RWPE1 (cell line): Measurements from ENCODE around the gene DNAJC4.

Experiments used
- CTCF ChIA-PET: fragments of 350-600 bp; sonication (Branson Sonifier 250); formaldehyde crosslinking; extraction: SDS; loops from one replicate; lab custom pipeline; 2021; lab: Yijun Ruan, JAX
- POLR2A ChIA-PET: fragments of 400-600 bp; formaldehyde crosslinking; extraction: SDS; loops from one replicate; lab custom pipeline; 2020; ENCODE audit warnings: antibody characterized with exemption; ENCODE audit not compliant: low non-redundant PET; lab: Yijun Ruan, JAX
- DNase-seq: peaks from one replicate; pipeline ENCODE4 v3.0.0; 2012; ENCODE audit warnings: low spot score
- H3K27ac ChIP-seq: fragments of 450-650 bp; 2 replicates; pipeline ENCODE4 v1.5.1; 2017
- CTCF ChIP-seq: fragments of 450-650 bp; conservative IDR thresholded peaks from 2 replicates; pipeline ENCODE4 v1.5.1; 2017; ENCODE audit warnings: low read depth, mild to moderate bottlenecking

The DNAJC4 gene

GRCh38 chr11:64230171-64230984, at the start of gene DNAJC4:
Gene DNAJC4 (plus strand): TSS chr11:64230548. CDS start chr11:64230855, 307 bp downstream.
- TF ChIP-seq CTCF: no peak
- H3K27ac ChIP-seq: peak within 1 kb of the TSS; percentile 98
- CTCF ChIA-PET: interaction anchor here (0.6 kb wide), 2 partner anchors 77 to 1549 kb away, joined by 3 to 4 read pairs; no protein-coding TSS in a partner anchor
- POLR2A ChIA-PET: interaction anchor here (0.5 kb wide), 1 partner anchor 94 kb away, joined by 3 read pairs; no protein-coding TSS in a partner anchor
- no peak for DNase-seq

GRCh38 chr11:64180891-64181290, 49.5 kb upstream of the DNAJC4 start:
- ChIA-PET CTCF (interaction anchor here (1.3 kb wide), 1 partner anchor 16 kb away, joined by 4 read pairs; no protein-coding TSS in a partner anchor), POLR2A (no interaction called here)
- no peak for DNase-seq
- TF ChIP-seq CTCF: no peak
- H3K27ac ChIP-seq: no peak overlapping the region; the same call in 1 of the 2 replicates

- DNase-seq: peak; percentile 78
- POLR2A ChIA-PET: no interaction called here
- CTCF ChIA-PET: interaction anchor here (0.6 to 1.3 kb wide), 4 partner anchors 16 to 1467 kb away, joined by 3 to 4 read pairs (median 4); no protein-coding TSS in a partner anchor
- no peak for TF ChIP-seq CTCF
- no peak overlapping the region; the same call in 1 of the 2 replicates for H3K27ac ChIP-seq
Observed at GRCh38 chr11:64181506-64182411, 48.6 kb upstream of the DNAJC4 start.

- no peak for DNase-seq
- TF ChIP-seq CTCF: no peak
- no peak overlapping the region for H3K27ac ChIP-seq
- CTCF ChIA-PET: interaction anchor here (0.5 to 0.6 kb wide), 2 partner anchors 14 to 193 kb away, joined by 3 read pairs; no protein-coding TSS in a partner anchor
- POLR2A ChIA-PET: interaction anchor here (0.7 kb wide), 1 partner anchor 999 kb away, joined by 6 read pairs; no protein-coding TSS in a partner anchor
Observed at GRCh38 chr11:64183890-64184289, 46.5 kb upstream of the DNAJC4 start.

- ChIA-PET CTCF (interaction anchor here (0.5 to 0.9 kb wide), 9 partner anchors 20 to 490 kb away, joined by 3 to 6 read pairs (median 3); no protein-coding TSS in a partner anchor), POLR2A (interaction anchor here (0.7 to 2.5 kb wide), 5 partner anchors 19 to 184 kb away, joined by 3 to 12 read pairs (median 8); partner anchors contain the start of gene MACROD1)
- DNase-seq: peak; percentile 67
- H3K27ac ChIP-seq: no peak overlapping the region
- TF ChIP-seq CTCF: 0 out of 2 replicates have a peak, but pooled peaks have one; percentile 6
Observed at GRCh38 chr11:64185175-64185692, 45.1 kb upstream of the DNAJC4 start.
